ENCODE results near the gene BBLN. TPM values are rescaled to one million over a fixed set of nuclear protein-coding genes. Genes with fewer than 3 reads are reported as not detected.
A peak's percentile ranks its signal among the peaks of the same experiment; 100 is the strongest.

BBLN gene
- total and polyA plus RNA-seq, 8 donors, result 23.1 to 133 (median 34.7) TPM

DNA sequence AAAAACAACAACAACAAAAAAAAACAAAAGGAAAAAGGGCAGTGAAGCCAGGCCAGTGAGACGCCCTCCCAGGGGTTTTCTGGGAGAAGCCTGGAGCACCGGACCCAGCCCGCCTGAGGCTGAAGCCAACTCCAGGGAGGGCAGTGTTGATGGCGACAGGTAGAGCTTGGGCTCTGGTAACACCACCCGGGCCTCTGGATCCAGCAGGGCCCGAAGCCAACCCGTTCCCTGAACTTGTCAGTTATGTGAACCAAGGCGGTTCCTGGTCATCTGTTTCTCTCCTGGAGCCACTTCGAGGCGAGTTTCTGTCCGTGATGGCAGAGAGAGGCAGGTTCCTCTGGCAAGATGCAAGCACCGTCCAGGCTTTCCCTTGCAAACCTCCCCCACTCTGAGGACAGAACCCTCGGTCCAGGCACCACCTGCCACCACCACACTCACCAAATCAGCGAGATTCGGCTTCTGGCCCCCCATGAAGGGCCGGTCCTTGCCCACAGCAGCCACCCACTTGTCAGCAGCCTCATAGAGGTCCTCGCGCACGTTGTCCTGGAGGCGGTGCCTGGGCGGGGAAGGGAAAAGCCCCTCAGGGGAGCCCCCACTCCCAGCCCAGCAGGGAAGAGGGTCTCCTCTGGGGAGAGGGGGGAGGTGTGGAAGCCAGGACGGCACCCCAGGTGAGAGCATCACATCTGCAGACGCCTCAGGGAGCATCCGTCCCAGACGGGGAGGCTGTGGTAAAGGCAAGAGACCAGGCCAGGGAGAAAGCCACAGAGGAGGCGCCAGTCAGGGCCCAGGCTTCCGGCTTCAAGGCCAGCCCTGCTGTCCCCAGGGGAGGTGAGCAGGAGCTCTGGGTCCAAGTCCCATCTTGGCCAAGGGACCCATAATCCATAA lies 37.9 kb upstream of the BBLN start:
- ATAC-seq (no peak), FAIRE-seq (no peak), DNase-seq (peak in 4 of 6 donors; percentile 23 to 64 (median 52))
- no peaks in the 10 kb centered on the region for H3K27me3 ChIP-seq
- no peaks in the 10 kb centered on the region for H3K9me3 ChIP-seq
- TF ChIP-seq, protein P1, sequence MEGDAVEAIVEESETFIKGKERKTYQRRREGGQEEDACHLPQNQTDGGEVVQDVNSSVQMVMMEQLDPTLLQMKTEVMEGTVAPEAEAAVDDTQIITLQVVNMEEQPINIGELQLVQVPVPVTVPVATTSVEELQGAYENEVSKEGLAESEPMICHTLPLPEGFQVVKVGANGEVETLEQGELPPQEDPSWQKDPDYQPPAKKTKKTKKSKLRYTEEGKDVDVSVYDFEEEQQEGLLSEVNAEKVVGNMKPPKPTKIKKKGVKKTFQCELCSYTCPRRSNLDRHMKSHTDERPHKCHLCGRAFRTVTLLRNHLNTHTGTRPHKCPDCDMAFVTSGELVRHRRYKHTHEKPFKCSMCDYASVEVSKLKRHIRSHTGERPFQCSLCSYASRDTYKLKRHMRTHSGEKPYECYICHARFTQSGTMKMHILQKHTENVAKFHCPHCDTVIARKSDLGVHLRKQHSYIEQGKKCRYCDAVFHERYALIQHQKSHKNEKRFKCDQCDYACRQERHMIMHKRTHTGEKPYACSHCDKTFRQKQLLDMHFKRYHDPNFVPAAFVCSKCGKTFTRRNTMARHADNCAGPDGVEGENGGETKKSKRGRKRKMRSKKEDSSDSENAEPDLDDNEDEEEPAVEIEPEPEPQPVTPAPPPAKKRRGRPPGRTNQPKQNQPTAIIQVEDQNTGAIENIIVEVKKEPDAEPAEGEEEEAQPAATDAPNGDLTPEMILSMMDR (IDR thresholded peaks at IDR 0.05), result no peak
- no peak overlapping the region for H3K27ac ChIP-seq
- intact Hi-C loops (cut with DNase I), result no loop called here
- peaks cover 0 to 28% (median 12%) of the 10 kb centered on the region in 3 donors for H3K4me1 ChIP-seq
- 88% methylated on average over 27 of the region's 27 CpGs for WGBS, 2 donors
- H3K36me3 ChIP-seq, result peaks cover 0 to 25% (median 12%) of the 10 kb centered on the region in 3 donors
- no peak overlapping the region for H3K4me3 ChIP-seq

DNA sequence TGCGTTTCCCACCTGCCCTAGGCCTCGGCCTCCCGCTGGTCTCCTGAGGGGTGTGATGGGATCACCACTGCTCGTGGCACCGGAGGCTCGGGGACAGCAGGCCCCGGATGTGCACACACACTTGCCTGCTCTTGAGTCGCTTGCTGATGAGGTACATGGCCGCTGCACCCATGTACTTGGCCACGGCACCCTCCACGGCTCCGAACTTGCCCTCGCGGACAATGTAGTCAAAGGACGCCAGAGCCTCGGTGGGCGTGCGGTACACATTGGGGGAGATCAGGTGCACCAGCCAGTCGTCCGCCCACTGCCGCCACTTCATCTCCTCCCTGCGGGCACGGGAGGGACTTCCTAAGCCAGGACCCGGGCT lies 37.3 kb upstream of the BBLN start:
- TF ChIP-seq, protein P1 (IDR thresholded peaks at IDR 0.05), result no peak
- no peaks in the 10 kb centered on the region for H3K9me3 ChIP-seq
- H3K27ac ChIP-seq, result no peak overlapping the region
- intact Hi-C loops (cut with DNase I), result no loop called here
- no peak for ATAC-seq
- H3K27me3 ChIP-seq, result no peaks in the 10 kb centered on the region
- H3K4me1 ChIP-seq, result peaks cover 0 to 28% (median 12%) of the 10 kb centered on the region in 3 donors
- peak in 2 of 6 donors; percentile 38 to 69 for DNase-seq
- no peak overlapping the region for H3K4me3 ChIP-seq
- 94 to 95% methylated on average over 24 of the region's 24 CpGs for WGBS, 2 donors
- peaks cover 0 to 25% (median 12%) of the 10 kb centered on the region in 3 donors for H3K36me3 ChIP-seq
- no peak for FAIRE-seq

DNA sequence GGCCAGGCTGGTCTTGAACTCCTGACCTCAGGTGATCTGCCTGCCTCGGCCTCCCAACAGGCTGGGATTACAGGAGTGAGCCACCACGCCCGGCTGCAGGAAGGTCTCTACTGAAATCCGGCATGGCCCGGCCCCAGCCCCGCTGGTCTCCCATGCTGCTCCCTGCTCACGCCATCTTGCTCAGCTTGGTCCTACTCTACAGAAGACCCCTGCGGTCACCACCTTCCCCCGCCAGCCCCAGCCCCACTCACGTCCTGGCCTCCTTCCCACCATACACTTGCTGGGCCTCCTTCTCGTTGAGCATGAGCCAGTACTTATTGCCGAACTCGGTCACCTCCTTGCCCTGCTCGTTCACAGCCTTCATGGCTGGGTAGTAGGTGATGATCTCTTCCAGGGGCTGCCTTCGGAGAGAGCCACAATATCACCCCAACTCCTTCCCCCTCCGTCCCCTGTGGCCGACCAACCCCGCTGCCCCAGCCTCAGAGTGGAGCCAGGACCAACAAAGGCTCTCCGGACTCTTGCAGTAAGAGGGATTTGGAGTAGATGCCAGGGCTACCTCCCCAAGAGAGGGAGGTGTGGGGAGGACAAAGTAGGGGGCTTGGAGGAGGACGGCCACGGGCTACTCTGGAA lies 36.5 kb upstream of the BBLN start:
- Histone ChIP-seq H3K9me3 (no peaks in the 10 kb centered on the region), H3K27me3 (no peaks in the 10 kb centered on the region), H3K4me3 (no peak overlapping the region), H3K36me3 (peaks cover 0 to 25% (median 12%) of the 10 kb centered on the region in 3 donors), H3K27ac (no peak overlapping the region), H3K4me1 (peaks cover 0 to 28% (median 12%) of the 10 kb centered on the region in 3 donors)
- WGBS, 2 donors, result 91 to 92% methylated on average over 21 of the region's 21 CpGs
- DNase-seq, result peak in 3 of 6 donors; percentile 31 to 59 (median 51)
- TF ChIP-seq, protein P1 (IDR thresholded peaks at IDR 0.05), result no peak
- no peak for ATAC-seq
- no peak for FAIRE-seq
- intact Hi-C loops (cut with DNase I), result no loop called here

DNA sequence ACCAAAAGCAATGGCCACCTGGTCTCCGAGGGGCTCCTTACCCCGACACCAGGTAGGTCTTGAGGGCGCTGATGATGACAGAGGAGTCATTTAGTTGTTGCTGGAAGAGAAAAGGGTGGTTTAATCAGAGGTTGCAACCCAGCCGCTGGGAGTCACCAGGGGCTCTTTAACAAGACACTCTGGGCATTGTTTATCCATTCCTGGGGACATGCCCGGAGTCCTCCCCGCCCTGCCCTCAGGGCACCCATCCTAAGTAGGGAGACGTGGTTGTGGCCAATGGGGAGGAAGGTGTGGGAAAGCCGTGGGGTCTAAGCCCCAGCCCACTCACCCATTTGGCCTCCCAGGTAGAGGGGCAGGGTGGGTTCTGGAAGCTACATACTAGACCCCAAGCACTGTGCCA lies 35.6 kb upstream of the BBLN start:
- ATAC-seq (no peak), FAIRE-seq (no peak)
- intact Hi-C loops (cut with DNase I), result no loop called here

More for the DNA sequence above, 35.6 kb upstream of the BBLN start:
- H3K9me3 ChIP-seq, result no peaks in the 10 kb centered on the region
- H3K27me3 ChIP-seq, result no peaks in the 10 kb centered on the region
- peaks cover 0 to 26% (median 12%) of the 10 kb centered on the region in 3 donors for H3K4me1 ChIP-seq
- DNase-seq, result peak in 3 of 6 donors; percentile 33 to 49 (median 36)
- H3K36me3 ChIP-seq, result peaks cover 0 to 25% (median 12%) of the 10 kb centered on the region in 3 donors
- WGBS, 2 donors, result 86 to 87% methylated on average over 8 of the region's 8 CpGs
- TF ChIP-seq, protein P1 (IDR thresholded peaks at IDR 0.05), result no peak
- no peak overlapping the region for H3K27ac ChIP-seq
- H3K4me3 ChIP-seq, result no peak overlapping the region

Data from pancreas (tissue), 10 donors.